Hair follicular keratinocyte (primary cell): ENCODE measurements around the gene CR1L. TPM values are rescaled to one million over a fixed set of nuclear protein-coding genes. Genes with fewer than 3 reads are reported as not detected.

Experiments used
- total RNA-seq: library from RNA; depleted of rRNA; stranded (reverse); fragments of >200 nt; gene quantifications from 2 replicates; pipeline ENCODE4 v1.2.3, GENCODE V29; 2015

CR1L gene
- not detected in 2 replicates for total RNA-seq

GRCh38 chr1:207644852-207645634, at the start of gene CR1L:
TSS of gene CR1L (plus strand) at chr1:207645133. CDS start at chr1:207645234, 101 bp downstream.

GRCh38 chr1:207751790-207752455, 107.0 kb downstream of the CR1L start, which contains the start of gene CD46:
TSS of gene CD46 (plus strand) at chr1:207752054. CDS start at chr1:207752213, 159 bp downstream.

Other genes with a start within 250 kb of the CR1L start
- gene CR2, start 190.8 kb upstream of the CR1L start, total RNA-seq, result not detected in 2 replicates
- not detected in 2 replicates for gene CR1, start 149.0 kb upstream of the CR1L start, total RNA-seq
- 64.4 and 102 TPM in 2 replicates for gene CD46, start 106.9 kb downstream of the CR1L start, total RNA-seq